ENCODE results near the gene LRRC32.

The LRRC32 gene

DNA sequence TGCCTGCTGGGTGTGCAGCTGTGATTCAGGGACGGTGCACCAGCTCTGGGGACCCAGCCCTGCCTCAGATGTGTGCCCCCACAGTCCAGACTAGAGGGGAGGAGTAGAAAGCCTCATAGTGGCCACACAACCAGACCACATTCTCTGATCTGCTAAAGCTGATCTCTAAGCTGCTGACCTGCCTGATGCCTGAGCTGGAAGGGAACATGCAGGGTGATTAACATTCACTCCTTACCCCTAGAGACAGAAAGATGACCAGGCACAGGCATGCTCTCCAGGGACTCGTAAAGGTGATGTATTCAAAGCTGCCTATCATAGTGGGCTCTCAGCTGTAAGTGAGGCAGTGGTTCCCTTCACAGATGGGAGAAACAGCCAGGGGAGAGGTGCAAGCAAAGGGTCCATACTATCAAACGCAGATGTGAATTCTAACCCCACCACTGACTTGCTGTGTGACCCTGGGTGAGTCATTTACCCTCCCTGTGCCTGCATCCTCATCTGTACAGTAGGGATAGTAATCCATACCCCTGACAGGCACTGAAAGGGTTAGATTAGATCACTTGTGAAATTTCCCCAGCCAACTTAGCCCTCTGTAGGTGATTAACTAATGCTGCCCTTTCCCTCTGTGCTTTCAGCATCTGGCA lies 29.0 kb upstream of the LRRC32 start:
- DNase-seq = no peak

DNA sequence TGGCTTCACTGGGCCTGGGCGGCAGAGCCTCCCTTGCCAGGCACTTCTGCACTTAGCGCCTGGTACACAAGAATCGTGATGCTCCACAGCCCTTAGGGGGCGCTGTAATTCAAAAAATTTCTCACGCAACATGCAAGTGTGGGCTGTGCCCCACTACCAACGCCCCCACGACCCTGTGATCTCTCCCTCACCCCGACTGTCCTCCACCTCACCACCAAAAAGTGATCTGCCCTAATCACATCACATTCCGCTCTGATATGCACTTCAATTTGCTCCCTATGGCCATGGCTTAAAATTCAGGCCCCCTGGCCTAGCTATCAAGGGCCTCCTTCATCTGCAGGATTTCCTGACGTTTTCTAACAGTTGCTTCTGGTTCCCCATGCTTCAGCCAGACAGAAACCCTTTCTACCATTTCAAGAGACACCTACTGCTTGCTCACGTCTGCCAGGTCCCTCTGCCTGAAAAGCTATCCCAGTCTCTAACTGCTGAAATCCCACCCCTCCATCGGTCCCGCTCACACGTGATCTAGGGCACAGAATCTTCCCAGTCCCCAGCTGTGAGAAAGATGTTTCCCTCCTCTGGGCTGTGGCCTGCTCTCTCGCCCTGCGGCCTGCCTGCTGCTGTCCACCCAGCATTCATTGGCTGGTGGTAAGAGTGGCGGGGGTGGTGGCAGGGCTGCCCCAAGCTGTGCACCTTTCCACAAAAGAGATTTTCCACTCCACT lies 27.9 kb upstream of the LRRC32 start:
- no peak for DNase-seq

DNA sequence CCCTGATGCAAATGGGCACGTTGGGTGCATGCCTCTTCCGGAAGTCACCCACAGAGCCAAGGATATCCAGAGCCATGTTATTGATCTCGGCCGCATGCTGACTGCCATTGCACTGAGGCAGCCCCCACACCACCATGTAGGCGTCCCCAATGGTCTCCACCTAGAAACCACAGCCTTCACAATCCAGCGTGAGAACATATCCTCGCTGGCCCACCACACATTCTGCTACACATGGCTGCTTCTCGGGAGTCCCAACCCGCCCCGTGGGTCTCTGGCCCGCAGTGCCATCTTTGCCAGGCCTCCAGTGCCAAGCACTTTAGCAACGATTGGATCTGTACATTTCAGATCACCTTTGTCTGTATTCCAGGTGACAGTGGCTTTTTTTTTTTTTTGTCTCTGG lies 26.2 kb upstream of the LRRC32 start:
- DNase-seq = no peak

DNA sequence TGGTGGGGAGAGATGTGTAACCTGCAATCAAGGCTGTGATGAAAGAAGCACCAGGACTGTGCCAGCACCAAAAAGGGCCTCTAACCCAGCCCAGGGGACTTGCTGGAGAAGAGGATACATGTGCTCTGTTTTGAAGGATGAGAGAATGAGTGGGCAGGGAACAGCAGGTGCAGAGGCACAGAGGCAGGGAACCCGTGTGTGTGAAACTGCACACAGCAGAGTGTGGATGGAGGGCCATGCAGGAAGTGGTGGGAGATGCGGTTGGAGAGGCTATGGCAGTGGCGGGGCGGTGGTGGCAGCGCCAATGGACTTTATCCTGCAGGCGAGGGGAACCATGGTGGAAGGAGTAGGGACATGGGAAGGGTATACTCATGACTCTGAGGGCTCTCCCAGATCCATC lies 25.2 kb upstream of the LRRC32 start:
- peak; percentile 20 for DNase-seq

DNA sequence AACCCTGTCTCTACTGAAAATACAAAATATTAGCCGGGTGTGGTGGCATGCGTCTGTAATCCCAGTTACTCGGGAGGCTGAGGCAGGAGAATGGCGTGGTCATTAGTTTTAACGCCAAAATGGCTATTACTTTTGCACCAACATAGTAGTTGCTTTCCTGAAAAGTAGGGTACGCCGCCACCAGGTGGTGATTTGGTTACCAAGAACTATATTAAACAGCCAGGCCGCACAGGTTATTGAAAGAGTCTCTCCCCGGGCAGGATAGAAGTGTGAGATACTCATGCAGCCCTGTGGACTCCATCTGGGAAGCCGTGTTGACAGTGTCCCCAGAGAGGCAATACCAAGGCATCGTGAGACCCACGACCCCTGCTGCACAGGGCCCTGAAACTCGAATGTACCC lies 24.6 kb upstream of the LRRC32 start:
- DNase-seq = no peak

DNA sequence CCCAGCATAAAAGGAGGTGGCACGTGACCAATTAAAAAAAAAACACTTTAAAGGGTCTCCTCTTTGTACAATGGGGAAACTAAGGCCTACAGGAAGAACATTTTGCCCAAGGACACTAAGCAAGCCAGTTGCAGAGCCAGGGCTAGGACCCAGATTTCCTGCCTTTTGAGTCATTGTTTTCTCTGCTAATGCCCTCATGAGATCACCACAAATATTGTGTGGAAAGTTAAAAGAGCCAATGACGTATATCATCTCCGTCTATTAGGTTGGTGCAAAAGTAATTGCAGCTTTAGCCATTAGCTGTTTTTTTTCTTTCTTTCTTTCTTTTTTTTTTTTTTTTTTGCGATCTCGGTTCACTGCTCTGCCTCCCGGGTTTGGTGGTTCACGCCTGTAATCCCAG lies 24.1 kb upstream of the LRRC32 start:
- DNase-seq = no peak

DNA sequence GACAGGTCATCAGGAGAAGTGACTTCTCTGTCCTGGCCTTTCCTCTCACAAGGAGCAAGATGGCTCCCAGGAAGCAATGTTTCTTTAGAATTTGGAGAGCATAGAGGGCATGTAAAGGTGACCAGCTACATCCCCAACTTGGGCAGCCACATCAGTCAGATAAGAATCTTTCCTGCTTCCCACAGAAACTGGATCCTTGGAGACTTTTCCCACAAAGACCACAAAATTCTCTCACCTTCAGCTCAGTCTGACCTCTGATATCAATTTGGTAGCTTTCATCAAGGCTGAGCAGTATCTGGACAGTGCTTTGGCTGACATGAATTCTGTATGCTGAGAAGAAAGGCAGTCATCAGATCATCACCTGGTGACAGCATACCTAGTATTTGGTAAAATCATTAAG lies 23.3 kb upstream of the LRRC32 start:
- no peak for DNase-seq

DNA sequence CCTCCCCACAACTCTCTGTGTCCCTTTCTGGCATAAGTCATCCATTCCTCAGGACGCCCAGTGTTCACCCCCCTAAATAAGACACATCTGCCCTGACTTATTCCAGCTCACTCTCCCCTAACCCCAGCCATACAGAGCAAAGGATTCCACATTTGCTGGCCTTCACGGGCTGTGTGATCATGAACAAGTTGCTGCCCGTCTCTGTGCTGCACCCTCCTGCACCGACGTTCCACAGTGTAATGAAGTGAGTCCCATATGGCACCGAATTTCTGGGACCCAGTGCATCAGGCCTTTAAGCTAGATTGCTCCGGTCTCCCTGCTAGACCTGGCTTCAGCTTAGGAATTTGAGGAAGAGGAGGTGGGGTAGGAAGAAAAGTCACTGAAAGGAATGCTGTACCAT lies 22.4 kb upstream of the LRRC32 start:
- no peak for DNase-seq

DNA sequence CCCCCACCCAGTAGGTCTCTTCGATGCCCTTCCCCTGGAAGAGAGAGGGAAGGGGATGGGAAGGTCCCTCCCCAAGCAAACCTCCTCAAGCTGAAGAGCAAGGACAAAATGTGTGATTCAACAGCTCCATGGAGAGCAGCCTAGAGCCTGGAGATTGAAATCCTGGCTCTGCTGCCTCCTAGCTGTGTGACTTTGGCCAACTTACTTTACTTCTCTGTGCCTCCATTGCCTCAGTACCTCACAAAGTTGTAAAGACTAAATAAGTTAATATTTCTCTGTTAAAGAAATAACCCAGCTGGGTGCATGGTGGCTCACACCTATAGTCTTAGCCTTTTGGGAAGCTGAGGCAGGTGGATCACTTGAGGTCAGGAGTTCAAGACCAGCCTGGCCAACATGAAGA lies 21.1 kb upstream of the LRRC32 start:
- DNase-seq = no peak

DNA sequence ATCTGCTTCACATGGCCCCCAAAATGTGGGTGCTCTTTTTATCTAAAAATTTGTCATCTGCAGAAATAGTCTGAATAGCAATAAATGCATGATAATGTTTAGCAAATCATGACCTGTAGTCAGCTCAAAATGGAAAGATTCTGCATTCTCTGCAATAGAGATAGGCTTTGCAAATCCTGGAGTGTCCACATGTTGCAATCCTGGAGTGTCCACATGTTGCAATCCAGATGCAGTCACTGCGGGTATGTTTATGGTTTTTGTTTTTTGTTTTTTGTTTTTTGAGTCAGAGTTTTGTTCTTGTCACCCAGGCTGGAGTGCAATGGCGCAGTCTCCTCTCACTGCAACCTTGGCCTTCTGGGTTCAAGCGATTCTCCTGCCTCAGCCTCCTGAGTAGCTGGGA lies 20.2 kb upstream of the LRRC32 start:
- DNase-seq = no peak

DNA sequence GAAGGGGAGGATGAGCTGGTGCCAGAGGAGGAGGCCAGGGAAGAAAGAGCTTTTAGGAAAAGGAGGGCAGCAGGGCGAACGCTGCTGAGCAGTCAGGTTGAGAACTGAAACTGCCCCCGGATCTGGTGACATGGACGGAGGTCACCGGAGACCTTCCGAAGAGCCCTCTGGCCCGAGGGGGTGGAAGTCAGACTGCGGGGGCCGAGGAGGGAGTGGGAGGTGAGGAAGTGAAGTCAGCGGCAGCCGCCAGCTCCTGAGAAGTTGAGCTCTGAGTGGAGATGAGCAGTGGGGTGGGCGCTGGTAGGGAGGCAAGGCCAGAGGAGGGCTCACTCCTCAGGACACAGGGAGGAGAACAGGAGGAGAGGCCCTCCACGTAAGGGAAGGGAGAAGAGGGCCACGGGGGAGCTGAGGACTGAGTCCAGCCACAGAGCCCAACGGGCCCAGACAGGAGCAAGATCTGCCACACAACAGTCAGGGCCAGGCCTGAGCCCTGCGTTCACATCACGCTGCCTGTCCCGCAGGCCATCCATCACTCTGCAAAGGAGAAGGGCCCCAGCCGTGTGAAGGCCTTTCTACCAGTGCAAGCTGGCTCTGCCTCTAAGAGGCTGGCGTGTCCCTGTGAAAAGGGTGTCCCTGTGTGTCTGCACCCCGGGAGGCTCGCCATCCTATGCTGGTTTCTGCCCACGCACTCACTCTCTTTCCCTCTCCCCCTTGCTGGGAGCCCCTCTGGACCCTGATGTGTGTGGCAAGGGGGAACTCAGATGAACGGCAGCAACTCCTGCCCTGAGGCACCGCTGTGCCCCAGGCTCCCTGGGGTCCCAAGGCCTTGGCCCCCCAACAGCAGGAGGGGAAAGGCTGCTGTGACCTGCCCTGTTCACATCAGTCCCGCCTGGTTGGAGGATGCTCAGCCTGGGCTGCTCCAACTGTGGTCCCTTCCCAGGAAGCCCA lies 19.0 kb upstream of the LRRC32 start:
- no peak for DNase-seq

DNA sequence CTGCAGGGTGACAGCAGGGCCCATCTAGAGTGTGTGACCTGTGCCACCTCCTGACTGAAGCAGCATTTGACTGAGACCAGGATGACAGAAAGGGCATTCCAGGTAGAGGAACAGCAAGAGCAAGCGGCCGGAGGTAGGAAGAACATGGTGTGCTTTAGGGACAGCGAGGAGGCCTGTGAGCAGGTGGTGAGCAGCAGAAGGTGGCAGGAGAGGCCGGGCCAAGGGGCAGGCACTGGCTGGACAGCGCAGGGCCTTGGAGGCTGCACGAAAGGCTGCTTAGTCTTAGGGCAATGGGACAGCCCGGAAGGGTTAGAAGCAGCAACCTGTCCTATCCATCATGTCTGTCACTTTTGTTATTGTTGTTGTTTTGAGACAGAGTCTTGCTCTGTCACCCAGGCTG lies 17.6 kb upstream of the LRRC32 start:
- DNase-seq = no peak

DNA sequence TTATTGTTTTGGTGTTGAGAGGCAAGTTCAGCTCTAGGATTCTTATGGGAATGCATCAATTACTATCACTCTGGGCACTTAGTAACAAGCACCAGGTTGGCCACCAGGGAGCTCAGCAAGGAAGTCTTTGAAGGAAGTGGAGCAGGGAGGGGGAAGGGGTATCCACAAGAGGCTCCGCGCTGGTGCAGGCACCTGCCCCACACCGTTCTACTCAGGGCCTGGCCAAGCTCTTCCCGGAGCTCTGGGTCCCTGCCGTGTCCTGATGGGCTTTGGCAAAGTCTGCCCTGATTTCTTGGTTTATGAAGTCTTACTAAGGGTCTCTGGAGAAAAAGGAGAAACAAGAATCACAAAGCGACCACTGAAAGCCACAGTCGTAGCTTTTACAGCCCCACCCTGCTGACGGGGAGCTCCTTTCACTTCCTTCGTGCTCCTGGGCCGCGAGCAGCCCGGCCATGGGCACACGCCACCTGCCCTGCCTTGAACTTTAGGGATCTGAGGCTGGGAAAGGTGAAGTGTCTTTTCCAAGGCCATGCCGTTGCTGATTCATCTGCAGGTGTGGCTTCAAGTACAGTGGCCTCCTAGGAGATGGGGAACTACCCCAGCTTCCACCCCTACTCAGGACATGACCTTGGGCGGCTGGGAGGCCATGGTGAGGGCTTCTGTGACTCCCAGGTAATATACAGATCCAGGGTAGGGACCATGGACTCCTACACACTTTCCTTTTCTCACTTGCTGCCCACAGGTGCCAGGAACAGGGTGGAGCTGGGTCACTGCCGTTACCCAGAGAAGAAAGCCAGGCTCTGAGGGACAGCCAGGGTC lies 15.9 kb upstream of the LRRC32 start:
- DNase-seq = no peak

DNA sequence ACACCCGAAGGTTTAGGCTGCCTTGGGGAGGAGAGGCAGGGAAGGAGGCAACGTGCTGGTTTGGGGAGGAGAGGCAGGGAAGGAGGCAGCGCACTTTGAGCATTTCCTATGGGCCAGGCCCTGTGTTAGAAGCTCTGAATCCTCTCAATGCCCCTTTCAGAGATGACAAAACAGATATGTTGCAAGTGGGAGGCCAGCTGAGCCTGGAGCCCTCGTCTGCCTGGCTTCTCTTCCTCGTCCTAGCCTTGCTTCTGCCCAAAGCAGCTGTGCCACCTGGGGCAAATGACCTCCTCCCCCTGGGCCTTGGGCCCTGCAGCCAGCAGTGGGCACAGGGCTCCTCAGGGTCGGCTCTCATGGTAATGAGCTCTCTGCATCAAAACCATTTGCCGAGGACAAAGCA lies 15.3 kb upstream of the LRRC32 start:
- no peak for DNase-seq

DNA sequence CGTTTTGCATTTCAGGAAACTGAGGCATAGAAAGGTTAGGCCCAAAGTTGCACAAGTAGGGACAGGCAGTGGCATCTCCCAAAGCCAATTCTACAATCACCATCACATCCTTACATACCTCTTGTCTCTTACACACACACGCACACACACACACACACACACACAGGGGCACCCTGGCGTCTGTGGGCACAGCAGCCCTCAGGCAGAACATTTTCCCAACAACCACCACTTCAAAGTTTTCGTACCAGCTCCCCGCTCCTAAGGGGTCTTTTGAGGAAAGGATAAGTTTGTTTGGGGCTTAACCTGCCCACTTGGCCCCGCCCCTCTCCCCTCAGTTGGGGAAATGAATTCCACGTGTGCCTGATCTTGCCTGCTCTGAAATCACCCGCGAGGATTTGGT lies 14.7 kb upstream of the LRRC32 start:
- no peak for DNase-seq

DNA sequence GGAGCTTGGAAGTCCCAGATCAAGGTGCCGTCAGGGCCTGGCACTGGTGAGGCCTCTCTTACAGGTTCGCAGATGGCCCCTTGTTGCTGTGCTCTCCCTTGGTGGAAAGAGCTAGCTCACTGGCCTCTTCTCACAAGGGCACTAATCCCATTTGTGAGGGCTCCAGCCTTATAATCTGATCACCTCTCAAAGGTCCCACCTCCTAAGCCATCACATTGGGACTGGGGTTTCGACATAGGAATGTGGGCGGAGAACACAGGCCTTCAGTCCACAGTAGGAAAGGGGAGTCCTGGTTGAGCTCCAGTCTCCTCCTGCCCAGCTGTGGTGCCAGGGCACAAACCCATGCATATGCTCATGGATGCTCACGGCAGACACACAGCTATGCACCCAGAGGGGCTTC lies 14.0 kb upstream of the LRRC32 start:
- no peak for DNase-seq

DNA sequence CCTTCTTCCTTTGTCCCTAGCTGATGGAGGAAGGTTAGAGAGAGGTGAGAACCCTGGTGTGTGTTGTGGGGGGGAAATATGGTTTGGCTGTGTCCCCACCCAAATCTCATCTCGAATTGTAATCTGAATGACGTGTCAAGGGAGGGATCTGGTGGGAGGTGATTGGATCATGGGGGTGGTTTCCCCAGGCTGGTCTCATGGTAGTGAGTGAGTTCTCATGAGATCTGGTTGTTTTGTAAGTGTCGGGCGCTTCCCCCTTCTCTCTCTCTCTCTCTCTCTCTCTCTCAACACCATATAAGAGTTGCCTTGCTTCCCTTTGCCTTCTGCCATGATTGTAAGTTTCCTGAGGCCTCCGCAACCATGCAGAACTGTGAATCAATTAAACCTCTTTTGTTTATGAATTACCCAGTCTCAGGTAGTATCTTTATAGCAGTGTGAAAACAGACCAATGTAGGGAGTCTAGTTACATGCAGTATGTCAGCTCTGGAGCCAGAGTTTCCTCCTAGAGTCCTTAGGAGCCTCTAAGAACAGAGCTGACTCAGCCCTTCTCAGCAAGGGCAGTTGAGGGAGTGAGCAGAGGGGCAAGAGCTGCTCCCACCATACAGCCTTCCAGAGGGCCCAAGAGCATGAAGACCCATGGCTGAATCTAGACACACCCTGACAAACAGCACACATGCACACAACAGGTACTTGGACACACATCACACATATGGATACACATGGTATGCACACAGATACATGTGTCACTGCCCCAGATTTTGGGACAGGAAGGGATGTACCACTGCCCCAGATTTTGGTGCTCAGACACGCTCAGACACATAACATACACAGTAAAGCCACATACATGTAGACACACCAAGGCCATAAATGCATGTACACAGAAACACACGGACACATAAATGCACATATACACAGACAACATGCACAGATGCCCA lies 12.9 kb upstream of the LRRC32 start:
- DNase-seq = no peak

DNA sequence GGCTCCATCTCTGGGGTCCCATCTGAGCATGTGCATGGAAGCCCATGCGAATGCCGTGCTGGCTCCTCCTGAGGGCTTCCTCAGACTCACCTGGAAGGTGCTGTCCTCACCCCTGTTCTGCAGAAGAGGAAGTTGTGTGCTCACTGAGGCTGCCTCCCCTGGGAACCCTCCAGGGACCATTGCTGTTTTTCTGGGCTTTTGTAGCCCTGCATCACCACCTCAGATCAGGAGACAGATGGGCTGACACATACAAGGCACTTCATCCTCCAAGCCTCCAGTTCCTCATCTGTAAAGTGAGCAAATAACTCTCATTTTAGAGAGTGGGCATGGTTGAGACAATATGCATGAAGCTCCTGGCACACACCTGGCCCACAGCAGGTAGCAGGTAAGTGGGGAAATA lies 12.1 kb upstream of the LRRC32 start:
- DNase-seq = no peak

DNA sequence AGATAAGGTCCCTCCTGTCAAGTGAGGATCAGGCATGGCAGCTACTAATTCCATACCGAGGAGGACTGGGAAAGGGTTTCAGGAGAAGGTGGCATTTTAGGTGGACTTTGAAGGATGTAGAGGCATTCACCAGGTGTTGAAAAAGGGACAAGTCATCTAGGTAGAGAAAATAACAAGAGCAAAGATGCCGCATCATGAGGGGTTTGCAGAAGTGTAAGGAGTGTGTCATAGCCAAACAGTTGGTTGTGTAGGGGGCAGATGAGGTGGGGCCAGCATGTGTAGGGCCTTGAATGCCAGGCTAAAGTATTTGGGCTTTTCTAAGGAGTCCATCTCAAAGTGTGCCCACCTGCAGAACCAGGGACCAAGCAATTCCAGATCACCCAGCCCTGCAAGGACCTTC lies 11.6 kb upstream of the LRRC32 start:
- no peak for DNase-seq

DNA sequence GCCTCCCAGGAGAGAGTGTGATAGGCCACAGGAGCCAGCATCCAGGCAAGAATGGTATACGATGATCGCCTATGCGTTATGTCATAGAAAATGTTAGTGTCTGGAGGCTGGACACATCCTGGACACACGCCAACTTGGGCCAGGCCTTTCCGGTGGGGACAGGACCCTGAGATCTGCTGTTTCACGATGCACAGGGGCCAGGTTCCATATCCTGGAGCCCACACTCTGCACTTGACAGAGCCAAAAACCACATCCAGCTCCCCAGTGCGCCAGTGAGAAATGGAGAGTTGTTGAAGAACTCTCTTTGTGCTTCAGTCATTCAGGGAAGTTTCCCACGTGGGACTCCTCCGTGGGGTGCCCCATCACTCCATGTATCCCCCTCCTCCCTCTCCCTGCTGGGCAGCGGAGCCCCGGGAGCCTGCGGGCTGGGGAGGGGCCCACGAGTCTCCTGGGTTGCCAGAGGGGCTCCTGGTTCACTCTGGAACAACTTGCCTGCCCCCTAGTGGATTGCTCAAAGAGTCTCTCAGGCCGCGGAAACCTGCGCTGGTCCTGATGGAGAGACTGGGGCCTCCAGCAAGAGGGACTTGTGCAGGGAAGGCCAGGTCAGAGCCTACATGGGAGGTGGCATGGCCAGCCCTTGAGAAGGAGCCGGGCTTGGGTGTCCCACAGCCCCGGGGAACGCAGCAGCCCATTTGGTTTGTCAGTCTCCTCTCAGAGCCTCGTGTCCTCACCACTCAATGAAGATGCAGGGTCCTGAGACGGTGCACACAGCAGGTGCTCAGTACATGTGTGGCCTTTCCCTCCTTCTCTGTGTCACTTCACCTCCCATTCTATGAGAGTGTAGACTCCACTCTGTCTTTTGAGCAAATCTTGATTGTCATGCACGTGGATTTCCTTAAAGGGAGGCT lies 10.2 kb upstream of the LRRC32 start:
- DNase-seq = peak; percentile 49

DNA sequence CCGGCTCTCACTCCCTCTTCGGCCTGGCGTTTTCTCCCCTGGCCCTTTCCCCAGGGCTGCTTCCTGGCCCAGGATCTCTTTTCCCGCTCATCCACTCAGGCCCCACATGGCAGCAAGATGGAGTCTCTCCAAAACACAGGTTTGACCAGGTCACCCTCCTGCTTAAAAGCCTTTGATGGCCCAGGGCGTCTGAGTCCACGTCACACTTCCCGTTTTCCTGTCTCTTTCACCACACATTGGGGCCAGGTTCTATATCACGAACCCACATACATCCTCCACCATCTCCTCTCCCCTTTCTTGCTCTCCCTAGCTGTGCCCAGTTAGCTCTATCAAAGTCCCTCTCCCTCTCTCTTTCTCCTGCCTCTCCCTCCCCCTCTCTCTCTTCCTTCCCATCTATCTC lies 7.8 kb upstream of the LRRC32 start:
- no peak for DNase-seq
